Prostate gland (tissue), 2 donors: ENCODE measurements around the gene SEC24D.

ENCODE experiments used
- POLR2A ChIP-seq: fragments of 450-650 bp; IDR thresholded peaks from one replicate; pipeline ENCODE4 v1.6.1; 2016; ENCODE audit warnings: antibody characterized with exemption, mild to moderate bottlenecking
- TF ChIP-seq, protein P1 (sequence below), 4 experiments: fragments of 200-600 bp in 2 of 4; fragments of 450-650 bp in 2 of 4; sonication (generic) in 2 of 4; IDR thresholded peaks; 1 replicate in 3 of 4; 2 replicates in 1 of 4; pipeline ENCODE4 v1.5.1; 2016 to 2019; ENCODE audit warnings: antibody characterized with exemption in 4 of 4, mild to moderate bottlenecking in 2 of 4, moderate library complexity in 2 of 4

- no peak for TF ChIP-seq POLR2A
- TF ChIP-seq, protein P1, sequence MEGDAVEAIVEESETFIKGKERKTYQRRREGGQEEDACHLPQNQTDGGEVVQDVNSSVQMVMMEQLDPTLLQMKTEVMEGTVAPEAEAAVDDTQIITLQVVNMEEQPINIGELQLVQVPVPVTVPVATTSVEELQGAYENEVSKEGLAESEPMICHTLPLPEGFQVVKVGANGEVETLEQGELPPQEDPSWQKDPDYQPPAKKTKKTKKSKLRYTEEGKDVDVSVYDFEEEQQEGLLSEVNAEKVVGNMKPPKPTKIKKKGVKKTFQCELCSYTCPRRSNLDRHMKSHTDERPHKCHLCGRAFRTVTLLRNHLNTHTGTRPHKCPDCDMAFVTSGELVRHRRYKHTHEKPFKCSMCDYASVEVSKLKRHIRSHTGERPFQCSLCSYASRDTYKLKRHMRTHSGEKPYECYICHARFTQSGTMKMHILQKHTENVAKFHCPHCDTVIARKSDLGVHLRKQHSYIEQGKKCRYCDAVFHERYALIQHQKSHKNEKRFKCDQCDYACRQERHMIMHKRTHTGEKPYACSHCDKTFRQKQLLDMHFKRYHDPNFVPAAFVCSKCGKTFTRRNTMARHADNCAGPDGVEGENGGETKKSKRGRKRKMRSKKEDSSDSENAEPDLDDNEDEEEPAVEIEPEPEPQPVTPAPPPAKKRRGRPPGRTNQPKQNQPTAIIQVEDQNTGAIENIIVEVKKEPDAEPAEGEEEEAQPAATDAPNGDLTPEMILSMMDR (IDR thresholded peaks at IDR 0.05) = no peak
Measured at GRCh38 chr4:118788911-118789310, 47.0 kb downstream of the SEC24D start.
